Spleen (tissue), 11 donors: ENCODE measurements around the gene RIPPLY3. TPM values are rescaled to one million over a fixed set of nuclear protein-coding genes. Genes with fewer than 3 reads are reported as not detected.

Source experiments
- DNase-seq: peaks from one replicate; pipeline ENCODE4 v3.0.0-alpha.2; 2020
- H3K27ac ChIP-seq, 8 donors: fragments of 200-600 bp; sonication (generic) in 7 of 8; 1 replicate in 4 of 8; 2 replicates in 4 of 8; pipeline versions ENCODE4 v1.5.0 to v1.8.0; 2016 to 2021; ENCODE audit warnings: inconsistent platforms in 4 of 8, mild to moderate bottlenecking in 4 of 8, moderate library complexity in 1 of 8
- H3K27me3 ChIP-seq, 7 donors: fragments of 200-600 bp; sonication (generic) in 6 of 7; replicated peaks in 1 of 7; 1 replicate in 4 of 7; 2 replicates in 3 of 7; pipeline versions ENCODE4 v1.5.0 to v1.8.0; 2016 to 2021; ENCODE audit warnings: inconsistent platforms in 3 of 7, mild to moderate bottlenecking in 1 of 7
- H3K36me3 ChIP-seq, 6 donors: fragments of 200-600 bp; sonication (generic) in 5 of 6; 1 replicate in 4 of 6; 2 replicates in 2 of 6; pipeline versions ENCODE4 v1.5.0 to v1.8.0; 2016 to 2021; ENCODE audit warnings: inconsistent platforms in 2 of 6
- H3K4me1 ChIP-seq, 6 donors: fragments of 200-600 bp; sonication (generic) in 5 of 6; 1 replicate in 3 of 6; 2 replicates in 3 of 6; pipeline versions ENCODE4 v1.5.0 to v1.8.0; 2016 to 2021; ENCODE audit warnings: inconsistent platforms in 3 of 6
- H3K4me3 ChIP-seq, 8 donors: fragments of 200-600 bp; sonication (generic) in 7 of 8; 1 replicate in 4 of 8; 2 replicates in 4 of 8; pipeline versions ENCODE4 v1.5.0 to v1.8.0; 2016 to 2021; ENCODE audit warnings: inconsistent platforms in 4 of 8, mild to moderate bottlenecking in 4 of 8, moderate library complexity in 2 of 8
- H3K9me3 ChIP-seq, 8 donors: fragments of 200-600 bp; sonication (generic) in 7 of 8; 1 replicate in 4 of 8; 2 replicates in 4 of 8; pipeline versions ENCODE4 v1.5.0 to v1.8.0; 2016 to 2021; ENCODE audit warnings: inconsistent platforms in 4 of 8
- CTCF ChIP-seq, 11 experiments: fragments of 200-600 bp in 7 of 11; fragments of 450-650 bp in 4 of 11; sonication (generic) in 4 of 11; IDR thresholded peaks in 8 of 11; conservative IDR thresholded peaks in 3 of 11; 1 replicate in 7 of 11; 2 replicates in 4 of 11; pipeline versions ENCODE4 v1.4.0 to v1.8.0; 2016 to 2021; ENCODE audit warnings: antibody characterized with exemption in 11 of 11, inconsistent platforms in 4 of 11, mild to moderate bottlenecking in 1 of 11
- POLR2A ChIP-seq, 3 donors: fragments of 450-650 bp; IDR thresholded peaks; one replicate each; pipeline ENCODE4 v1.5.1; 2017; ENCODE audit warnings: antibody characterized with exemption in 3 of 3, mild to moderate bottlenecking in 1 of 3
- POLR2AphosphoS5 ChIP-seq, 3 donors: sonication (generic); formaldehyde crosslinking; IDR thresholded peaks; one replicate each; pipeline ENCODE4 v1.5.1; 2017; ENCODE audit warnings: antibody characterized with exemption in 3 of 3
- WGBS, 5 donors: extraction: QIAGEN DNeasy Blood & Tissue Kit in 3 of 5; methylation state at CpG; one replicate each; pipeline versions ENCODE4 v1.1.5 to v1.1.7; 2013 to 2018; 5-methylcytosine and 5-hydroxymethylcytosine counted together
- intact Hi-C: fragments of 100-400 bp; cut with DNase I; formaldehyde crosslinking; loops from one replicate; pipeline ENCODE4 v1.15.0; 2023; ENCODE audit warnings: low total_unique reads
- polyA plus RNA-seq, 3 donors: library from polyadenylated mRNA; stranded (reverse); fragments of 200-250 nt; gene quantifications; one replicate each; pipeline ENCODE4 v1.2.1, GENCODE V29; 2013
- total RNA-seq, 7 donors: library from RNA; depleted of rRNA in 3 of 7; stranded (reverse); fragments of >200 nt in 3 of 7; fragmentation: NEBNext Ultra II Directional in 4 of 7; extraction: Animal tissue kit (Norgen Biotek cat#: 25700) in 4 of 7; gene quantifications; one replicate each; pipeline versions ENCODE4 v1.1.0 to v1.2.1, GENCODE V29; 2016 to 2021
- donor health status: healthy with polysubstance abuse.
- donor health status: DM: no; HTN: no; CAD: no; lungs with moderate emphysema.
- donor health status: DM: no; HTN: no; CAD: no.
- donor health status: Bipolar disorder and iron deficiency.
- donor health status: healthy.
- donor health status: DM: no; HTN: no; CAD: no.
- donor health status: DM: yes; HTN: yes; CAD: no.

RIPPLY3 gene
- total and polyA plus RNA-seq, 10 donors: 0.05 TPM; not detected in 9

- intact Hi-C loops: no loop called here
- Histone ChIP-seq H3K27me3 (peaks cover 0 to 55% (median 40%) of the 10 kb centered on the region in 7 donors), H3K27ac (no peak overlapping the region), H3K9me3 (no peaks in the 10 kb centered on the region), H3K36me3 (no peaks in the 10 kb centered on the region), H3K4me1 (peaks cover 16 to 45% (median 30%) of the 10 kb centered on the region in 6 donors), H3K4me3 (peak overlapping the region in 7 of 8 donors; percentile 37 to 70 (median 48))
- 28 to 38% (median 30%) methylated on average over 54 to 76 of the region's 76 CpGs for WGBS, 5 donors
- no peak for DNase-seq
- TF ChIP-seq POLR2A (IDR thresholded peaks at IDR 0.05) (no peak), CTCF (IDR thresholded peaks at IDR 0.05 in 8 of 11, conservative IDR thresholded peaks at IDR 0.05 in 3 of 11) (no peak), POLR2AphosphoS5 (IDR thresholded peaks at IDR 0.05) (no peak)
Observed at GRCh38 chr21:37005548-37006485, 685 bp upstream of the RIPPLY3 start.

- no peak for TF ChIP-seq POLR2A (IDR thresholded peaks at IDR 0.05)
- TF ChIP-seq CTCF (IDR thresholded peaks at IDR 0.05 in 8 of 11, conservative IDR thresholded peaks at IDR 0.05 in 3 of 11): no peak
- Histone ChIP-seq H3K36me3 (no peaks in the 10 kb centered on the region), H3K4me1 (peaks cover 11 to 35% (median 27%) of the 10 kb centered on the region in 6 donors), H3K4me3 (no peak overlapping the region), H3K27ac (no peak overlapping the region), H3K9me3 (no peaks in the 10 kb centered on the region), H3K27me3 (peaks cover 0 to 79% (median 40%) of the 10 kb centered on the region in 7 donors)
- 64 to 81% (median 77%) methylated on average over 12 of the region's 12 CpGs for WGBS, 5 donors
- DNase-seq: no peak
- intact Hi-C loops: no loop called here
Observed at GRCh38 chr21:37008724-37009123, 2.2 kb downstream of the RIPPLY3 start.

- H3K36me3 ChIP-seq: no peaks in the 10 kb centered on the region
- TF ChIP-seq CTCF (IDR thresholded peaks at IDR 0.05 in 8 of 11, conservative IDR thresholded peaks at IDR 0.05 in 3 of 11): peak; percentile 43 to 86 (median 77)
- TF ChIP-seq POLR2AphosphoS5 (IDR thresholded peaks at IDR 0.05): peak in 2 of 3 donors; percentile 51 to 60
- TF ChIP-seq POLR2A (IDR thresholded peaks at IDR 0.05): no peak
- no peak overlapping the region for H3K27ac ChIP-seq
- no peaks in the 10 kb centered on the region for H3K9me3 ChIP-seq
- peak overlapping the region in 6 of 8 donors; percentile 9 to 58 (median 24) for H3K4me3 ChIP-seq
- peak; percentile 90 for DNase-seq
- peaks cover 0 to 89% (median 40%) of the 10 kb centered on the region in 7 donors for H3K27me3 ChIP-seq
- H3K4me1 ChIP-seq: peaks cover 11 to 35% (median 27%) of the 10 kb centered on the region in 6 donors
- WGBS, 5 donors: 12 to 16% (median 13%) methylated on average over 24 to 30 of the region's 30 CpGs
- intact Hi-C loops: no loop called here
Observed at GRCh38 chr21:37009740-37010341, 3.3 kb downstream of the RIPPLY3 start.
